Erythroblast (primary cell): ENCODE data around the gene ZCCHC7.

Experiments
- GATA1 ChIP-seq: IDR thresholded peaks from 2 replicates; pipeline ENCODE4 v1.6.1; 2011; ENCODE audit warnings: low read depth, mild to moderate bottlenecking, control low read depth, low read length, moderate library complexity
- POLR2A ChIP-seq: IDR thresholded peaks from 2 replicates; pipeline ENCODE4 v1.6.1; 2011; ENCODE audit warnings: mild to moderate bottlenecking, low read length

DNA sequence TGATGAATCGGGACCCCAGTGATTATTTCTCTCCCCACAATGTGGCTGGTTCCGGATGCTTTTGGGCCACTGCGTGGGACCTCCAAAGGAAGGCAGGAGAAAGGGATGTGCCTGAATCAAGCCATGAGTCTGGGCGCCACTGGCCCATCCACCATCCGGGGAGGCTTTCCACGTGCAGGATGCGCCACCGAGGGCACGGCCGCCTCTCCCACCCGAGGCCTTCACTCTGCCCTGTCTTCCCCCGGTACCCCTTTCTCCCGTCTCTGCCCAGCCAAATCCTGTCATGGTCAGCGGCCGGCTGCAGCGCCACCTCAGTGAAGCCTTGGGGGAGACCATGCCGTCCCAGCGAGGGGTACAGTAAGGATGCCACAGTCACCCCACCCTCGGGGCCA, 258.2 kb downstream of the ZCCHC7 start:
- TF ChIP-seq POLR2A = no peak
- no peak for TF ChIP-seq GATA1
